SJSA1 (cell line): ENCODE measurements around the gene PSMG4. TPM values are rescaled to one million over a fixed set of nuclear protein-coding genes. Genes with fewer than 3 reads are reported as not detected.

Experiments
- DNase-seq, 2 experiments: peaks; one replicate each; pipeline ENCODE4 v3.0.0-alpha.2; 2015 to 2020; ENCODE audit warnings: low spot score in 2 of 2, low read depth in 1 of 2
- H3K27ac ChIP-seq: fragments of 250-450 bp; sonication (Bioruptor Pico); 2 replicates; pipeline ENCODE4 v1.5.1; 2020; ENCODE audit warnings: mild to moderate bottlenecking, moderate library complexity
- H3K27me3 ChIP-seq: fragments of 250-450 bp; sonication (Bioruptor Pico); replicated peaks from 2 replicates; pipeline ENCODE4 v1.5.1; 2020; ENCODE audit warnings: mild to moderate bottlenecking, moderate library complexity
- H3K36me3 ChIP-seq: fragments of 250-450 bp; sonication (Bioruptor Pico); 2 replicates; pipeline ENCODE4 v1.5.1; 2020; ENCODE audit warnings: mild to moderate bottlenecking
- H3K4me1 ChIP-seq: fragments of 250-450 bp; sonication (Bioruptor Pico); replicated peaks from 2 replicates; pipeline ENCODE4 v1.6.1; 2021; ENCODE audit warnings: mild to moderate bottlenecking
- H3K4me3 ChIP-seq: fragments of 250-450 bp; sonication (Bioruptor Pico); 2 replicates; pipeline ENCODE4 v1.5.1; 2020; ENCODE audit warnings: mild to moderate bottlenecking
- H3K9me3 ChIP-seq: fragments of 250-450 bp; sonication (Bioruptor Pico); replicated peaks from 2 replicates; pipeline ENCODE4 v1.5.1; 2020; ENCODE audit warnings: mild to moderate bottlenecking
- total RNA-seq: library from RNA; depleted of rRNA; stranded (reverse); fragments of >200 nt; shearing (Covaris generic); gene quantifications from 2 replicates; pipeline ENCODE4 v1.2.3, GENCODE V29; 2014

PSMG4 gene
- total RNA-seq, 1 experiment from 2014 or later: 16.1 TPM

- no peak overlapping the region for H3K27ac ChIP-seq
- H3K9me3 ChIP-seq: 0 out of 2 replicates have a peak, but pooled peaks cover 3% of the 10 kb centered on the region
- no peak for DNase-seq
These were observed 22.2 kb downstream of the PSMG4 start for GRCh38 chr6:3280866-3281465.

GRCh38 chr6:3281631-3282475 is 23.1 kb downstream of the PSMG4 start:
- Histone ChIP-seq H3K9me3 (0 out of 2 replicates have a peak, but pooled peaks cover 3% of the 10 kb centered on the region), H3K27ac (no peak overlapping the region)

More at GRCh38 chr6:3280866-3281465, 22.2 kb downstream of the PSMG4 start:
- Histone ChIP-seq H3K4me3 (no peak overlapping the region), H3K36me3 (peaks cover 13% of the 10 kb centered on the region), H3K27me3 (no peaks in the 10 kb centered on the region), H3K4me1 (no peaks in the 10 kb centered on the region)

GRCh38 chr6:3282476-3283236 is 23.9 kb downstream of the PSMG4 start:
- Histone ChIP-seq H3K4me1 (no peaks in the 10 kb centered on the region), H3K36me3 (peaks cover 13% of the 10 kb centered on the region), H3K27me3 (no peaks in the 10 kb centered on the region), H3K4me3 (no peak overlapping the region), H3K27ac (no peak overlapping the region), H3K9me3 (0 out of 2 replicates have a peak, but pooled peaks cover 3% of the 10 kb centered on the region)
- DNase-seq: no peak

More at GRCh38 chr6:3281631-3282475, 23.1 kb downstream of the PSMG4 start:
- Histone ChIP-seq H3K4me3 (no peak overlapping the region), H3K4me1 (no peaks in the 10 kb centered on the region), H3K36me3 (peaks cover 13% of the 10 kb centered on the region), H3K27me3 (no peaks in the 10 kb centered on the region)
- no peak for DNase-seq

GRCh38 chr6:3283241-3283640 is 24.5 kb downstream of the PSMG4 start:
- Histone ChIP-seq H3K9me3 (0 out of 2 replicates have a peak, but pooled peaks cover 3% of the 10 kb centered on the region), H3K4me1 (no peaks in the 10 kb centered on the region), H3K4me3 (no peak overlapping the region), H3K27me3 (no peaks in the 10 kb centered on the region), H3K36me3 (peaks cover 13% of the 10 kb centered on the region), H3K27ac (no peak overlapping the region)
- no peak for DNase-seq

GRCh38 chr6:3283641-3284435 is 25.1 kb downstream of the PSMG4 start:
- 0 out of 2 replicates have a peak, but pooled peaks cover 3% of the 10 kb centered on the region for H3K9me3 ChIP-seq
- H3K4me1 ChIP-seq: no peaks in the 10 kb centered on the region
- no peak for DNase-seq
- no peaks in the 10 kb centered on the region for H3K27me3 ChIP-seq
- no peak overlapping the region for H3K4me3 ChIP-seq
- peaks cover 13% of the 10 kb centered on the region for H3K36me3 ChIP-seq
- H3K27ac ChIP-seq: no peak overlapping the region

- no peak overlapping the region for H3K27ac ChIP-seq
These were observed 25.7 kb downstream of the PSMG4 start for GRCh38 chr6:3284436-3284876.

GRCh38 chr6:3285049-3285639 is 26.4 kb downstream of the PSMG4 start:
- Histone ChIP-seq H3K9me3 (no peaks in the 10 kb centered on the region), H3K36me3 (peaks cover 13% of the 10 kb centered on the region), H3K4me3 (no peak overlapping the region), H3K27me3 (no peaks in the 10 kb centered on the region), H3K27ac (no peak overlapping the region), H3K4me1 (no peaks in the 10 kb centered on the region)
- DNase-seq: no peak

More at GRCh38 chr6:3284436-3284876, 25.7 kb downstream of the PSMG4 start:
- Histone ChIP-seq H3K27me3 (no peaks in the 10 kb centered on the region), H3K4me3 (no peak overlapping the region), H3K9me3 (0 out of 2 replicates have a peak, but pooled peaks cover 3% of the 10 kb centered on the region), H3K36me3 (peaks cover 13% of the 10 kb centered on the region), H3K4me1 (no peaks in the 10 kb centered on the region)
- DNase-seq: no peak

GRCh38 chr6:3285732-3286131 is 27.0 kb downstream of the PSMG4 start:
- peaks cover 13% of the 10 kb centered on the region for H3K36me3 ChIP-seq

GRCh38 chr6:3286641-3287171 is 28.0 kb downstream of the PSMG4 start:
- no peaks in the 10 kb centered on the region for H3K9me3 ChIP-seq
- DNase-seq: no peak
- H3K27me3 ChIP-seq: no peaks in the 10 kb centered on the region
- no peak overlapping the region for H3K27ac ChIP-seq
- H3K36me3 ChIP-seq: peaks cover 6% of the 10 kb centered on the region
- H3K4me3 ChIP-seq: no peak overlapping the region
- H3K4me1 ChIP-seq: no peaks in the 10 kb centered on the region

More at GRCh38 chr6:3285732-3286131, 27.0 kb downstream of the PSMG4 start:
- Histone ChIP-seq H3K27me3 (no peaks in the 10 kb centered on the region), H3K4me1 (no peaks in the 10 kb centered on the region), H3K4me3 (no peak overlapping the region), H3K27ac (no peak overlapping the region), H3K9me3 (no peaks in the 10 kb centered on the region)
- no peak for DNase-seq

GRCh38 chr6:3287308-3287707 is 28.6 kb downstream of the PSMG4 start:
- H3K9me3 ChIP-seq: no peaks in the 10 kb centered on the region
- H3K27me3 ChIP-seq: no peaks in the 10 kb centered on the region
- no peaks in the 10 kb centered on the region for H3K4me1 ChIP-seq
- no peak overlapping the region for H3K4me3 ChIP-seq
- no peak overlapping the region for H3K27ac ChIP-seq
- peaks cover 6% of the 10 kb centered on the region for H3K36me3 ChIP-seq
- DNase-seq: no peak

- Histone ChIP-seq H3K4me1 (no peaks in the 10 kb centered on the region), H3K27ac (no peak overlapping the region), H3K4me3 (no peak overlapping the region), H3K27me3 (no peaks in the 10 kb centered on the region), H3K36me3 (peaks cover under 1% of the 10 kb centered on the region; the same call in 1 of the 2 replicates), H3K9me3 (no peaks in the 10 kb centered on the region)
- DNase-seq: no peak
These were observed 29.4 kb downstream of the PSMG4 start for GRCh38 chr6:3287976-3288707.
